NB4 (cell line): Measurements from ENCODE around the gene SMIM41.

Experiments used
- CTCF ChIP-seq: IDR thresholded peaks from one replicate; pipeline ENCODE4 v1.5.1; 2012; ENCODE audit warnings: low read depth, low read length
- MAX ChIP-seq: IDR thresholded peaks from 2 replicates; pipeline ENCODE4 v1.6.1; 2011; ENCODE audit warnings: low read depth, low read length
- POLR2A ChIP-seq: IDR thresholded peaks from 2 replicates; pipeline ENCODE4 v1.6.1; 2011; ENCODE audit warnings: mild to moderate bottlenecking; ENCODE audit not compliant: insufficient read length; ENCODE audit errors: extremely low read depth

- TF ChIP-seq CTCF (no peak), POLR2A (no peak), MAX (no peak)
Measured at GRCh38 chr12:52042706-52043385, 36.7 kb upstream of the SMIM41 start.
